ENCODE measurements around the gene OVCH1.

The OVCH1 gene

GRCh38 chr12:29431513-29431912 is 66.0 kb downstream of the OVCH1 start:
- DNase-seq (ENCODE audit: low read depth): no peak
- H3K4me3 ChIP-seq (ENCODE audit: low read length): no peak overlapping the region

GRCh38 chr12:29430716-29431044 is 66.8 kb downstream of the OVCH1 start:
- no peak overlapping the region for H3K4me3 ChIP-seq (ENCODE audit: low read length)
- no peak for TF ChIP-seq CTCF (IDR thresholded peaks at IDR 0.05; ENCODE audit: insufficient read depth, low read depth, low read length, missing control alignments)
- DNase-seq (ENCODE audit: low read depth): no peak

More at GRCh38 chr12:29431513-29431912, 66.0 kb downstream of the OVCH1 start:
- no peak for TF ChIP-seq CTCF (IDR thresholded peaks at IDR 0.05; ENCODE audit: insufficient read depth, low read depth, low read length, missing control alignments)

- no peak overlapping the region for H3K4me3 ChIP-seq (ENCODE audit: low read length)
- peak; percentile 92 for DNase-seq (ENCODE audit: low read depth)
- no peak for TF ChIP-seq CTCF (IDR thresholded peaks at IDR 0.05; ENCODE audit: insufficient read depth, low read depth, low read length, missing control alignments)
Observed at GRCh38 chr12:29429999-29430715, 67.3 kb downstream of the OVCH1 start.

- DNase-seq (ENCODE audit: low read depth): peak; percentile 95
- no peak overlapping the region for H3K4me3 ChIP-seq (ENCODE audit: low read length)
- TF ChIP-seq CTCF (IDR thresholded peaks at IDR 0.05; ENCODE audit: insufficient read depth, low read depth, low read length, missing control alignments): no peak
Observed at GRCh38 chr12:29428633-29429032, 68.9 kb downstream of the OVCH1 start.

GRCh38 chr12:29427964-29428363 is 69.5 kb downstream of the OVCH1 start:
- peak; percentile 10 for TF ChIP-seq CTCF (IDR thresholded peaks at IDR 0.05; ENCODE audit: insufficient read depth, low read depth, low read length, missing control alignments)
- H3K4me3 ChIP-seq (ENCODE audit: low read length): no peak overlapping the region
- DNase-seq (ENCODE audit: low read depth): no peak

- no peak for TF ChIP-seq CTCF (IDR thresholded peaks at IDR 0.05; ENCODE audit: insufficient read depth, low read depth, low read length, missing control alignments)
- H3K4me3 ChIP-seq (ENCODE audit: low read length): no peak overlapping the region
- DNase-seq (ENCODE audit: low read depth): no peak
Observed at GRCh38 chr12:29426498-29426897, 71.0 kb downstream of the OVCH1 start.

GRCh38 chr12:29425722-29426121 is 71.8 kb downstream of the OVCH1 start:
- no peak for TF ChIP-seq CTCF (IDR thresholded peaks at IDR 0.05; ENCODE audit: insufficient read depth, low read depth, low read length, missing control alignments)

More at GRCh38 chr12:29425722-29426121, 71.8 kb downstream of the OVCH1 start:
- no peak for DNase-seq (ENCODE audit: low read depth)
- H3K4me3 ChIP-seq (ENCODE audit: low read length): no peak overlapping the region

Measured in epithelial cell of esophagus (primary cell).